NCI-H1048 (cell line): ENCODE results near the gene TMX3.

Experiments
- DNase-seq: peaks from one replicate; lab custom pipeline; 2025; lab: John Stamatoyannopoulos, UW

TMX3 gene

DNA sequence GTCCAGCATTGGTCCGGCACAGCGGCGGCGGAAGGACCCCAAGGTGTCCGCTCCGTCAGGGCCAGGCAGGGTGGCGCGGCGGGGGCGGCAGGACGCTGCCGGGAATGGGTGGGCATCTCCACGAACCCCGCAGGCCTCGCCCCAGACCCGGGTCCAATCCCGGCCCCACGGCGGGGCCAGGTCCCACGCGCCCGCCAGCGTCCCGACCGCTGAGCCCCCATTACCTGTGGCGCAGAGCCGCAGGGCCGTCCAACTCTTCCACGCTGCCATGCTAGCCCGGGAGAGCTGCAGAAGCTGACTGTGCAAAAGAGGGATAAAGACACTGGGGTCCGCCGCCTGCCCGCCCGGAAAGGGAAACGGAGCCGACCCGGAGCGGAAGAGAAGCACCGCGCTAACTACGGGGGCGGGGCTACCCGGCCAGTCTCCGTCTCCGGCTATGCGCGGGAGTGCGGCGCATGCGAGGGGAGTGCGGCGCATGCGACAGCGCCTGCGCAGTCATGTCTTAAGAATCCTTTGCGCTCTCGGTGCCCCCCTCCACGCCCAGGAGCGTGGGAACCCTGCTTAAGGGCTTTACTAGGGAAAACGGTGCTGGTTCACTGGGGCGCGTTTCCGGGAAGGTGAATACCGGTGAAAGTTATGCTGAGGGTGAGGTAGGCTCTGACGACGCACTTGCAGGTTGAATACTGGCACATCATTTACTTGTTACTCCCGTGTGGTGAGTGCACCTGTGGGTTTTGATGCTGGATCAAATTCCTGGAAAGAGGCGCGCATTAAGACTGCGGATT lies at the start of gene TMX3:
TMX3 (minus strand) TSS at position 397 of the 785 bp plus-strand sequence; CDS start at position 270, 127 bp downstream.
- DNase-seq, result peak; percentile 95

DNA sequence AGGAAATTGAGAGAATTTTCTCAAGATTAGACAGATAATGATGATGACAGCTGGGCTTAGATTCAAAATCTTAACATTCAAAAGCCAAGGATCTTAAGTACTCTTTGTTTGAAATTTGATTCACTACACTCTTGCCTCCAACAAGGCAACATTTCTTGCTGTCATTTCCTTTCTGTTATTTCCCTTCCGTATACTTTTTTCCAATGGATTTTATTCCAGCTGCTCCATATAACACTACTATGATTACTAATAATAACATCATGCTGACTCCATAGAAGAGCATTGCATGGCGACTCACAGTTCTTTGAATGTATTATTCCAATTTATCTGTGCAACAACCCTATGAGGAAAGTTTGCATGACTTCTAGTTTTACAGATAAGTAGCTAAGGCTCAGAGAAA lies 49.1 kb upstream of the TMX3 start:
- DNase-seq, result no peak

DNA sequence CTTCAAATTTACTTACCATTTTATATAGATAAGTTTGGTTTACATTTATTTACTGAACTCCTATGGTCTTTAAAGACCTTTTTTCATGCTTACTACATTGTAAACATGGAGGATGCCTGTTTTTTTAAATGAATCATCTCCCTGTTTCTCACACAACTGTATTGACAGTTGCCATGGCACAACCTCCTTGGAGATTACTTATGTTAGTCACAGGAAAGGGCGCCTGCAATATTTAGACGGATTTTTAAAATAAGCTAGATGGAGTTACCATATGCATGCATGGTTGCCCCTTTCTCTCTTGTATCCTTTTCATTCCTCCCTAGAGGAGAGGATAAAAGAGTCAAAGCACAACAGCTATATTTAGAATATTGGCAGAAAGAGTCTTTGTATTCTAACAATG lies 48.2 kb upstream of the TMX3 start:
- no peak for DNase-seq

GRCh38 chr18:68759308-68759707 lies 44.4 kb upstream of the TMX3 start:
- no peak for DNase-seq

GRCh38 chr18:68757126-68757525 lies 42.2 kb upstream of the TMX3 start:
- no peak for DNase-seq

DNA sequence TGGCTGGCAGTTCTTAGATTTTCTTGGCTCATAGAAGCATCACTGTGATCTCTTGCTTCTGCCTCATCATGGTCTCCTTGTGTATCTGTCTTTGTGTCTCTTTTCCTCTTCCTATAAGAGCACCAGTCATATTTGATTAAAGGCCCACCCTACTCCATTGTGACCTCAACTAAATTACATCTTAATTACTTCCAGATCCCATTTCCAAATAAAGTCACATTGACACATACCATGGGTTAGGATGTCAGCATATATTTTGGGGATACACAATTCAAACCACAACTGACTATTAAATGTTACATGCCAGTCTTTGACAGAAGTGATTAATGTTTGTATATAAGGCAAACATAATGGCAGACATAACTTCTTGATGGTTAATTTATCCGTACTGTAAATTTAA lies 27.3 kb upstream of the TMX3 start:
- DNase-seq, result no peak

GRCh38 chr18:68740966-68741365 lies 26.1 kb upstream of the TMX3 start:
- no peak for DNase-seq

GRCh38 chr18:68739462-68739861 lies 24.6 kb upstream of the TMX3 start:
- no peak for DNase-seq

GRCh38 chr18:68738564-68738963 lies 23.7 kb upstream of the TMX3 start:
- DNase-seq, result no peak

DNA sequence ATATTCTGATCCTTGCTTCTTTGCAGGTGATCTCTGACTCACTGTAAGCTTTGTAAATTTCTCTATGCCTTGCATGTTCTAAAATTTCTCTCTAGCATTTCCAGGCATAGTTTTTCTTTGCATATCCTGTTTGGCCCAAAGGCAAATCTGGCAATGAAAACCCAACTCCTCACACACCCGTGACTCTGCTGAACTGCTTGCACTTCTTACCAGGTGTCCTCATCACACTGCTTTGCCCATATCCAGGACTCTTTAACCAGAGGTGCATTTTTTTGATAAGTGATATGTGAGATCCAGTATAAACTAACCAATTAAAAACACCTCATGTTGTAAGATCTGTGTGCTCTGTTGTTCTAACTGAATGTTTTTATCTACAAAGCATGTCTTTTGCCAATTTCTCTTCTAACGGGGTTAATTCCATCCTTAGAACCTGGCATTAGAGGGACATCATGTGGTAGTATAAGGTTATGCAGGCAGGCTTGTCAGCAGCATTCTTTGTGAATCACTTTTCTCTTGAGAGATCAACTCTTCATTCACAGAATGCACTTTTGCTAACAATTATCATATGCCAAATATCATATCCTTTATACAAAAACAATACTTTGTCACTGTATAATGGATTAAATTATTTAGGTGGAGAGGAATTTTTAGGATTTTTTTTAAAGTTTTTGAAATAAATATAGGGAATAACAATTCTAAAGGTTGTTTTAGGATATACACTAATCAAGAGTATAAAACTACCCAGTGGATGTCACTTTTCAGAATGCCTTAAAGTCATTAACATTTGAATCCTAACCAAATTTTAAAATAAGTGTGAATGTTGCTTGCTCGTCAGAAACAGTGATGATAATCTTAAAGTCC lies 20.8 kb upstream of the TMX3 start:
- DNase-seq, result no peak

DNA sequence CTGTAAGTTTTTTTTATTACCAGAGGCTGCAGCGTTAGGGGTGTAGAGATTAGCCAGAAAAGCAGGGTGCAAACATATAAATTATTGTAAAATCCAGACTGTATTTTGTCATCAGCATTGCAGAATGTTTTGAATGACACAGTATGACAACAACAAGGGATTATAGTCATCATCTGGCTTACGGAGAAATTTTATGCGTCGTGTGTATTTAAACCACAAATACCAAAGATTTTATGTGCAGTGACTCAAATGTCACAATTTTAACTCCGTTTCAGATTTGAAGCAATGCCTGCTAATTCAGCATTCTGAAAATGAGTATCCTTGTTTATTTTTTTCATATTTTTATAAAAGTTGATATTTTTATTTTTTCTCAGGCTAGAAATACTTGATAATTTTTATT lies 19.4 kb upstream of the TMX3 start:
- DNase-seq, result no peak

GRCh38 chr18:68733707-68734106 lies 18.8 kb upstream of the TMX3 start:
- DNase-seq, result no peak

GRCh38 chr18:68728081-68728700 lies 13.3 kb upstream of the TMX3 start:
- DNase-seq, result no peak

GRCh38 chr18:68727506-68727905 lies 12.6 kb upstream of the TMX3 start:
- DNase-seq, result no peak

GRCh38 chr18:68725346-68725745 lies 10.4 kb upstream of the TMX3 start:
- DNase-seq, result no peak

DNA sequence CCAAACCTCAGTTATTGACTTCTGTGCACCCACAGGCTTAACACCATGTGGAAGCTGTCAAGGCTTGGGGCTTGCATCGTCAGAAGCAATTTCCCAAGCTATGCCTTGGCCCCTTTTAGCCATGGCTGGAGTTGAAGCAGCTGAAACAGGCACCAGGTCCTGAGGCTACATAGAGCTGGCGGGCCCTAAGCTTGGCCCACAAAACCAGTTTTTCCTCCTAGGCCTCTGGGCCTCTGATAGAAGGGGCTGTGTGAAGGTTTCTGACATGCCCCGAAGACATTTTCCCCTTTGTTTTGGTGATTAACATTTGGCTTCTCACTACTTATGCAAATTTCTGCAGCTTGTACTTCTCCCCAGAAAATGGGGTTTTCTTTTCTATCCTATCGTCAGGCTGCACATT lies 9.1 kb upstream of the TMX3 start:
- no peak for DNase-seq

DNA sequence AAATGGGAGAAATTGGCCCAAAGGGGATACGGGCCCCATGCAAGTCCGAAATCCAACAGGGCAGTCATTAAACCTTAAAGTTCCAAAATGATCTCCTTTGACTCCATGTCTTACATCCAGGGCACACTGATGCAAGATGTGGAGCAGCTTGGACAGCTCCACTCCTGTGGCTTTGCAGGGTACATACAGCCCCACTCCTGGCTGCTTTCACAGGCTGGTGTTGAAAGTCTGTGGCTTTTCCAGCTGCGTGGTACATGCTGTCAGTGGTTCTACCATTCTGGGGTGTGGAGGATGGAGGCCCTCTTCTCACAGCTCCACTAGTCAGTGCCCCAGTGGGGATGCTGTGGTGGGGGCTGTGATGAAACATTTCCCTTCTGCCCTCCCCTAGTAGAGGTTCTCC lies 8.6 kb upstream of the TMX3 start:
- no peak for DNase-seq

- DNase-seq, result no peak
These were observed 7.9 kb upstream of the TMX3 start for GRCh38 chr18:68722821-68723220.

GRCh38 chr18:68721681-68722583 lies 7.0 kb upstream of the TMX3 start:
- DNase-seq, result no peak

GRCh38 chr18:68714366-68714711 lies 569 bp downstream of the TMX3 start:
- no peak for DNase-seq

DNA sequence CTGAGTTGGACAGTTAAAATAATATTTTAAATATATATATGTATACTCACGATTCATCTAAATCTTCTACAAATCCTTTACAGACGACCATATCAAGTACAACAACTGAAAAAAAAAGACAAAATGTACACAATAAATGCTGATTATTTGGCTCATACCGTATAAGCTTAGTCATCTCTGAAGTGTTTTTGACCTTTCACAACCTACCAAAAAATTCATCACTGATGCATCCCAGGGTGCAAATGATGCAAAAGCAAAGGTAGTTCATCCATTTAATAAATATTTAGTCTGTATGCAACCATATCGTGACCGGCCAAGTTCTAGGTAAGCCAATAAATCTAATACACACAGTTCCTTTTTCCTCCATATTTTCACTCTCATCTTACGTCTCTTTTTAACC lies 1.1 kb downstream of the TMX3 start:
- no peak for DNase-seq

GRCh38 chr18:68713131-68713530 lies 1.8 kb downstream of the TMX3 start:
- no peak for DNase-seq
